Measurements from ENCODE around the gene OLFM3. TPM values are rescaled to one million over a fixed set of nuclear protein-coding genes. Genes with fewer than 3 reads are reported as not detected.
A peak's percentile ranks its signal among the peaks of the same experiment; 100 is the strongest.

OLFM3 gene
- total RNA-seq (not detected), polyA plus RNA-seq (not detected)

- Histone ChIP-seq H3K27me3 (ENCODE audit: insufficient read depth, low read length) (no peaks in the 10 kb centered on the region), H3K4me3 (ENCODE audit: low read length in 2 of 2) (no peak within 1 kb of the TSS), H3K4me1 (ENCODE audit: insufficient read depth, low read length) (no peaks in the 10 kb centered on the region), H3K27ac (ENCODE audit: low read depth, low read length) (no peak within 1 kb of the TSS), H3K9me3 (ENCODE audit: control insufficient read depth in 1 of 2, low read length in 2 of 2) (no peaks in the 10 kb centered on the region), H3K36me3 (ENCODE audit: insufficient read depth, low read length) (no peaks in the 10 kb centered on the region)
- POLR2A ChIA-PET (ENCODE audit: partially characterized antibody) = no interaction called here
- Mint-ChIP-seq H3K4me3 (no peak within 1 kb of the TSS), H3K36me3 (no peaks in the 10 kb centered on the region), H3K27me3 (peaks cover 0 to 1% of the 10 kb centered on the region in 2 donors), H3K4me1 (peaks cover 0 to 9% (median under 1%) of the 10 kb centered on the region in 4 donors), H3K9me3 (peaks cover 0 to 3% (median 0%) of the 10 kb centered on the region in 8 donors), H3K27ac (peak within 1 kb of the TSS in 1 of 7 donors; percentile 24)
- no peak for DNase-seq
- CTCF ChIA-PET (ENCODE audit: partially characterized antibody) = no interaction called here
- intact Hi-C loops (cut with micrococcal nuclease) = no loop called here
Measured at GRCh38 chr1:101996825-101997465, at the start of gene OLFM3. OLFM3 (minus strand) TSS chr1:101996926.

GRCh38 chr1:102045752-102046151, 49.0 kb upstream of the OLFM3 start:
- Histone ChIP-seq H3K36me3 (ENCODE audit: insufficient read depth, low read length) (no peaks in the 10 kb centered on the region), H3K4me1 (ENCODE audit: insufficient read depth, low read length) (no peaks in the 10 kb centered on the region), H3K27ac (ENCODE audit: low read depth, low read length) (no peak overlapping the region), H3K9me3 (ENCODE audit: control insufficient read depth in 1 of 2, low read length in 2 of 2) (no peaks in the 10 kb centered on the region), H3K4me3 (ENCODE audit: low read length in 2 of 2) (no peak overlapping the region), H3K27me3 (ENCODE audit: insufficient read depth, low read length) (no peaks in the 10 kb centered on the region)
- no peak for DNase-seq
- no peaks in the 10 kb centered on the region for H3K4me1 Mint-ChIP-seq
- H3K4me3 Mint-ChIP-seq = no peak overlapping the region
- intact Hi-C loops (cut with micrococcal nuclease) = no loop called here
- ChIA-PET CTCF (ENCODE audit: partially characterized antibody) (no interaction called here), POLR2A (ENCODE audit: partially characterized antibody) (no interaction called here)
- H3K36me3 Mint-ChIP-seq = no peaks in the 10 kb centered on the region
- no peaks in the 10 kb centered on the region for H3K27me3 Mint-ChIP-seq
- H3K9me3 Mint-ChIP-seq = peaks cover 0 to 4% (median 0%) of the 10 kb centered on the region in 8 donors
- no peak overlapping the region for H3K27ac Mint-ChIP-seq

GRCh38 chr1:102032534-102032933, 35.8 kb upstream of the OLFM3 start:
- Histone ChIP-seq H3K4me3 (ENCODE audit: low read length in 2 of 2) (no peak overlapping the region), H3K27me3 (ENCODE audit: insufficient read depth, low read length) (no peaks in the 10 kb centered on the region), H3K4me1 (ENCODE audit: insufficient read depth, low read length) (no peaks in the 10 kb centered on the region), H3K36me3 (ENCODE audit: insufficient read depth, low read length) (no peaks in the 10 kb centered on the region), H3K9me3 (ENCODE audit: control insufficient read depth in 1 of 2, low read length in 2 of 2) (no peaks in the 10 kb centered on the region), H3K27ac (ENCODE audit: low read depth, low read length) (no peak overlapping the region)
- DNase-seq = no peak
- POLR2A ChIA-PET (ENCODE audit: partially characterized antibody) = no interaction called here
- CTCF ChIA-PET (ENCODE audit: partially characterized antibody) = no interaction called here
- no peaks in the 10 kb centered on the region for H3K27me3 Mint-ChIP-seq
- no peak overlapping the region for H3K27ac Mint-ChIP-seq
- H3K36me3 Mint-ChIP-seq = no peaks in the 10 kb centered on the region
- H3K9me3 Mint-ChIP-seq = peaks cover 0 to 2% (median 0%) of the 10 kb centered on the region in 8 donors
- intact Hi-C loops (cut with micrococcal nuclease) = no loop called here
- H3K4me1 Mint-ChIP-seq = no peaks in the 10 kb centered on the region
- no peak overlapping the region for H3K4me3 Mint-ChIP-seq

GRCh38 chr1:102019530-102019929, 22.8 kb upstream of the OLFM3 start:
- Histone ChIP-seq H3K4me3 (ENCODE audit: low read length in 2 of 2) (no peak overlapping the region), H3K36me3 (ENCODE audit: insufficient read depth, low read length) (no peaks in the 10 kb centered on the region), H3K4me1 (ENCODE audit: insufficient read depth, low read length) (no peaks in the 10 kb centered on the region), H3K27ac (ENCODE audit: low read depth, low read length) (no peak overlapping the region), H3K9me3 (ENCODE audit: control insufficient read depth in 1 of 2, low read length in 2 of 2) (no peaks in the 10 kb centered on the region), H3K27me3 (ENCODE audit: insufficient read depth, low read length) (no peaks in the 10 kb centered on the region)
- CTCF ChIA-PET (ENCODE audit: partially characterized antibody) = no interaction called here
- Mint-ChIP-seq H3K36me3 (no peaks in the 10 kb centered on the region), H3K27ac (no peak overlapping the region), H3K27me3 (no peaks in the 10 kb centered on the region), H3K4me1 (no peaks in the 10 kb centered on the region), H3K9me3 (peaks cover 0 to 14% (median 6%) of the 10 kb centered on the region in 8 donors), H3K4me3 (no peak overlapping the region)
- POLR2A ChIA-PET (ENCODE audit: partially characterized antibody) = no interaction called here
- intact Hi-C loops (cut with micrococcal nuclease) = no loop called here
- no peak for DNase-seq

GRCh38 chr1:102015728-102016127, 19.0 kb upstream of the OLFM3 start:
- H3K4me3 ChIP-seq (ENCODE audit: low read length in 2 of 2) = no peak overlapping the region
- no peaks in the 10 kb centered on the region for H3K36me3 ChIP-seq (ENCODE audit: insufficient read depth, low read length)
- no peak overlapping the region for H3K27ac Mint-ChIP-seq
- no peaks in the 10 kb centered on the region for H3K27me3 ChIP-seq (ENCODE audit: insufficient read depth, low read length)
- no peak overlapping the region for H3K27ac ChIP-seq (ENCODE audit: low read depth, low read length)
- intact Hi-C loops (cut with micrococcal nuclease) = no loop called here
- H3K27me3 Mint-ChIP-seq = no peaks in the 10 kb centered on the region
- no peaks in the 10 kb centered on the region for H3K36me3 Mint-ChIP-seq
- CTCF ChIA-PET (ENCODE audit: partially characterized antibody) = no interaction called here
- H3K4me3 Mint-ChIP-seq = no peak overlapping the region
- H3K4me1 Mint-ChIP-seq = no peaks in the 10 kb centered on the region
- H3K9me3 Mint-ChIP-seq = peaks cover 0 to 9% (median 6%) of the 10 kb centered on the region in 8 donors
- no peaks in the 10 kb centered on the region for H3K9me3 ChIP-seq (ENCODE audit: control insufficient read depth in 1 of 2, low read length in 2 of 2)
- POLR2A ChIA-PET (ENCODE audit: partially characterized antibody) = no interaction called here
- no peak for DNase-seq
- no peaks in the 10 kb centered on the region for H3K4me1 ChIP-seq (ENCODE audit: insufficient read depth, low read length)

GRCh38 chr1:102002057-102002456, 5.3 kb upstream of the OLFM3 start:
- no peak overlapping the region for H3K27ac Mint-ChIP-seq
- Histone ChIP-seq H3K4me1 (ENCODE audit: insufficient read depth, low read length) (no peaks in the 10 kb centered on the region), H3K27ac (ENCODE audit: low read depth, low read length) (no peak overlapping the region), H3K27me3 (ENCODE audit: insufficient read depth, low read length) (no peaks in the 10 kb centered on the region), H3K4me3 (ENCODE audit: low read length in 2 of 2) (no peak overlapping the region), H3K9me3 (ENCODE audit: control insufficient read depth in 1 of 2, low read length in 2 of 2) (no peaks in the 10 kb centered on the region), H3K36me3 (ENCODE audit: insufficient read depth, low read length) (no peaks in the 10 kb centered on the region)
- DNase-seq = no peak
- no peak overlapping the region for H3K4me3 Mint-ChIP-seq
- H3K4me1 Mint-ChIP-seq = no peaks in the 10 kb centered on the region
- H3K36me3 Mint-ChIP-seq = no peaks in the 10 kb centered on the region
- peaks cover 0 to 4% (median under 1%) of the 10 kb centered on the region in 8 donors for H3K9me3 Mint-ChIP-seq
- CTCF ChIA-PET (ENCODE audit: partially characterized antibody) = no interaction called here
- H3K27me3 Mint-ChIP-seq = peaks cover 0 to 1% of the 10 kb centered on the region in 2 donors
- POLR2A ChIA-PET (ENCODE audit: partially characterized antibody) = no interaction called here
- intact Hi-C loops (cut with micrococcal nuclease) = no loop called here

- peaks cover 0 to 3% (median 0%) of the 10 kb centered on the region in 8 donors for H3K9me3 Mint-ChIP-seq
- Histone ChIP-seq H3K27ac (ENCODE audit: low read depth, low read length) (no peak overlapping the region), H3K36me3 (ENCODE audit: insufficient read depth, low read length) (no peaks in the 10 kb centered on the region), H3K9me3 (ENCODE audit: control insufficient read depth in 1 of 2, low read length in 2 of 2) (no peaks in the 10 kb centered on the region), H3K4me3 (ENCODE audit: low read length in 2 of 2) (no peak overlapping the region), H3K27me3 (ENCODE audit: insufficient read depth, low read length) (no peaks in the 10 kb centered on the region), H3K4me1 (ENCODE audit: insufficient read depth, low read length) (no peaks in the 10 kb centered on the region)
- CTCF ChIA-PET (ENCODE audit: partially characterized antibody) = no interaction called here
- POLR2A ChIA-PET (ENCODE audit: partially characterized antibody) = no interaction called here
- H3K4me3 Mint-ChIP-seq = no peak overlapping the region
- no peaks in the 10 kb centered on the region for H3K36me3 Mint-ChIP-seq
- H3K4me1 Mint-ChIP-seq = peaks cover 0 to 9% (median under 1%) of the 10 kb centered on the region in 4 donors
- no peak overlapping the region for H3K27ac Mint-ChIP-seq
- DNase-seq = no peak
- H3K27me3 Mint-ChIP-seq = peaks cover 0 to 1% of the 10 kb centered on the region in 2 donors
- intact Hi-C loops (cut with micrococcal nuclease) = no loop called here
Measured at GRCh38 chr1:101995984-101996745, 561 bp downstream of the OLFM3 start.
